ENCODE data around the gene PTPRM.

GRCh38 chr18:8249811-8250210 is 682.7 kb downstream of the PTPRM start:
- TF ChIP-seq CTCF (IDR thresholded peaks at IDR 0.05) = no peak
- no peak for TF ChIP-seq POLR2A (IDR thresholded peaks at IDR 0.05)
